Gastrocnemius medialis (tissue), 4 donors: ENCODE results near the gene CFB. TPM values are rescaled to one million over a fixed set of nuclear protein-coding genes. Genes with fewer than 3 reads are reported as not detected.
"Not testable (repeated sequence)": the region's sequence is repeated elsewhere in the genome, so short reads cannot be mapped to it uniquely, and the experiment has no call there.

Experiments
- ATAC-seq, 2 donors: fragments of 150-250 bp; one replicate each; pipeline ENCODE4 v1.9.1; 2016
- DNase-seq, 2 donors: peaks; one replicate each; pipeline ENCODE4 v3.0.0-alpha.2; 2019
- H3K27ac ChIP-seq, 4 donors: fragments of 200-600 bp; sonication (generic); 1 replicate in 1 of 4; 2 replicates in 3 of 4; pipeline ENCODE4 v1.5.1; 2016 to 2018; ENCODE audit warnings: mild to moderate bottlenecking in 2 of 4, moderate library complexity in 1 of 4
- H3K27me3 ChIP-seq, 3 donors: fragments of 200-600 bp; sonication (generic) in 2 of 3; 1 replicate in 1 of 3; 2 replicates in 2 of 3; pipeline versions ENCODE4 v1.5.1 to v1.6.0; 2016 to 2019; ENCODE audit warnings: mild to moderate bottlenecking in 1 of 3, moderate library complexity in 1 of 3
- H3K36me3 ChIP-seq, 2 donors: fragments of 200-600 bp; sonication (generic) in 1 of 2; one replicate each; pipeline ENCODE4 v1.5.1; 2017 to 2018
- H3K4me1 ChIP-seq, 2 donors: fragments of 200-600 bp; sonication (generic) in 1 of 2; one replicate each; pipeline ENCODE4 v1.5.1; 2016 to 2017; ENCODE audit warnings: mild to moderate bottlenecking in 2 of 2
- H3K4me3 ChIP-seq, 4 donors: fragments of 200-600 bp; sonication (generic) in 3 of 4; 1 replicate in 1 of 4; 2 replicates in 3 of 4; pipeline ENCODE4 v1.5.1; 2016 to 2019; ENCODE audit warnings: mild to moderate bottlenecking in 2 of 4
- H3K9me3 ChIP-seq, 3 donors: fragments of 200-600 bp; sonication (generic) in 2 of 3; 1 replicate in 1 of 3; 2 replicates in 2 of 3; pipeline ENCODE4 v1.5.1; 2016 to 2019
- POLR2A ChIP-seq, 2 donors: fragments of 450-650 bp; IDR thresholded peaks; one replicate each; pipeline ENCODE4 v1.6.1; 2017; ENCODE audit warnings: antibody characterized with exemption in 2 of 2, mild to moderate bottlenecking in 2 of 2, moderate library complexity in 2 of 2
- in situ Hi-C, 4 donors: fragments of 200-750 bp; cut with MboI; loops; one replicate each; pipeline versions ENCODE4 v1.15.0 to v1.8.0; 2017; ENCODE audit warnings: low sequenced_read_pairs in 4 of 4
- intact Hi-C: fragments of 100-400 bp; cut with DNase I; formaldehyde crosslinking; loops from one replicate; pipeline ENCODE4 v1.15.1; 2023; ENCODE audit warnings: low total_unique reads
- total RNA-seq, 4 donors: library from RNA; depleted of rRNA; stranded (reverse); fragments of >200 nt; gene quantifications; one replicate each; pipeline versions ENCODE4 v1.1.0 to v1.2.3, GENCODE V29; 2016
- TF ChIP-seq, protein P1 (sequence below), 5 experiments: fragments of 450-650 bp in 3 of 5; fragments of 200-600 bp in 2 of 5; sonication (generic) in 2 of 5; IDR thresholded peaks in 4 of 5; conservative IDR thresholded peaks in 1 of 5; 1 replicate in 4 of 5; 2 replicates in 1 of 5; pipeline ENCODE4 v1.5.1; 2016 to 2019; ENCODE audit warnings: antibody characterized with exemption in 5 of 5, mild to moderate bottlenecking in 3 of 5, moderate library complexity in 3 of 5

The CFB gene
- total RNA-seq, 4 donors from 2014 or later, result 1.0 to 13.8 (median 6.1) TPM

- Histone ChIP-seq H3K4me3 (peak overlapping the region in 2 of 4 donors; percentile 12 to 17), H3K27ac (no peak overlapping the region), H3K36me3 (no peaks in the 10 kb centered on the region), H3K27me3 (no peaks in the 10 kb centered on the region), H3K9me3 (no peaks in the 10 kb centered on the region), H3K4me1 (no peaks in the 10 kb centered on the region)
- intact Hi-C loops, result no loop called here
- DNase-seq (no peak), ATAC-seq (no peak)
- in situ Hi-C loops, result no loop called here
- TF ChIP-seq POLR2A (IDR thresholded peaks at IDR 0.05), result no peak
- TF ChIP-seq, protein P1, sequence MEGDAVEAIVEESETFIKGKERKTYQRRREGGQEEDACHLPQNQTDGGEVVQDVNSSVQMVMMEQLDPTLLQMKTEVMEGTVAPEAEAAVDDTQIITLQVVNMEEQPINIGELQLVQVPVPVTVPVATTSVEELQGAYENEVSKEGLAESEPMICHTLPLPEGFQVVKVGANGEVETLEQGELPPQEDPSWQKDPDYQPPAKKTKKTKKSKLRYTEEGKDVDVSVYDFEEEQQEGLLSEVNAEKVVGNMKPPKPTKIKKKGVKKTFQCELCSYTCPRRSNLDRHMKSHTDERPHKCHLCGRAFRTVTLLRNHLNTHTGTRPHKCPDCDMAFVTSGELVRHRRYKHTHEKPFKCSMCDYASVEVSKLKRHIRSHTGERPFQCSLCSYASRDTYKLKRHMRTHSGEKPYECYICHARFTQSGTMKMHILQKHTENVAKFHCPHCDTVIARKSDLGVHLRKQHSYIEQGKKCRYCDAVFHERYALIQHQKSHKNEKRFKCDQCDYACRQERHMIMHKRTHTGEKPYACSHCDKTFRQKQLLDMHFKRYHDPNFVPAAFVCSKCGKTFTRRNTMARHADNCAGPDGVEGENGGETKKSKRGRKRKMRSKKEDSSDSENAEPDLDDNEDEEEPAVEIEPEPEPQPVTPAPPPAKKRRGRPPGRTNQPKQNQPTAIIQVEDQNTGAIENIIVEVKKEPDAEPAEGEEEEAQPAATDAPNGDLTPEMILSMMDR (IDR thresholded peaks at IDR 0.05 in 4 of 5, conservative IDR thresholded peaks at IDR 0.05 in 1 of 5), result no peak
Measured at GRCh38 chr6:31927863-31928671, 17.8 kb upstream of the CFB start.

DNA sequence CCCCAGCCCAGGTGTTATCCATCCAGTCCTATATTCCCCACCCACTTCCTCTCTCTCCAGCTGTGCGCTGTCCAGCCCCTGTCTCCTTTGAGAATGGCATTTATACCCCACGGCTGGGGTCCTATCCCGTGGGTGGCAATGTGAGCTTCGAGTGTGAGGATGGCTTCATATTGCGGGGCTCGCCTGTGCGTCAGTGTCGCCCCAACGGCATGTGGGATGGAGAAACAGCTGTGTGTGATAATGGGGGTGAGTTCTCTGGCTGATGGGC, 17.3 kb upstream of the CFB start:
- H3K4me3 ChIP-seq, result no peak overlapping the region
- no peaks in the 10 kb centered on the region for H3K4me1 ChIP-seq
- no peak for TF ChIP-seq POLR2A (IDR thresholded peaks at IDR 0.05)
- TF ChIP-seq, protein P1 (IDR thresholded peaks at IDR 0.05 in 4 of 5, conservative IDR thresholded peaks at IDR 0.05 in 1 of 5), result no peak
- no peak overlapping the region for H3K27ac ChIP-seq
- no peak for ATAC-seq
- no peaks in the 10 kb centered on the region for H3K27me3 ChIP-seq
- H3K9me3 ChIP-seq, result no peaks in the 10 kb centered on the region
- in situ Hi-C loops (no loop called here), intact Hi-C loops (no loop called here)
- no peaks in the 10 kb centered on the region for H3K36me3 ChIP-seq
- no peak for DNase-seq

DNA sequence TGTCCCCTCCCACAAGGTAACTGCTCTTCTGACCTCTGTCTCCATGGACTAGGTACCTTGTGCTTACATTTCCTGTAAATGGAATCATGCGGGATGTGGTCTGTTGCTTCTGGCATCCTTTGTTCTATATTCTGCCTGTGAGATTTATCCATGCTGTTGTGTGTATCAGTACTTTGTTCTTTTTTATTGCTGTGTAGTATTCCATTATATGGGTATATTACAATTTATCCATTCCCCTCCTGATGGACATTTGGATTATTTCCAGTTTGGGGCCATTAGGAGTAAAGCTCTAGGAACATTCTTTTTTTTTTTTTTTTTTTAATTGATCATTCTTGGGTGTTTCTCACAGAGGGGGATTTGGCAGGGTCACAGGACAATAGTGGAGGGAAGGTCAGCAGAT, 14.9 kb upstream of the CFB start:
- Histone ChIP-seq H3K4me3 (no peak overlapping the region), H3K4me1 (no peaks in the 10 kb centered on the region), H3K27ac (no peak overlapping the region), H3K36me3 (no peaks in the 10 kb centered on the region), H3K27me3 (no peaks in the 10 kb centered on the region), H3K9me3 (no peaks in the 10 kb centered on the region)
- intact Hi-C loops (no loop called here), in situ Hi-C loops (no loop called here)
- ATAC-seq (no peak), DNase-seq (no peak)
- TF ChIP-seq POLR2A (IDR thresholded peaks at IDR 0.05), result no peak
- TF ChIP-seq, protein P1 (IDR thresholded peaks at IDR 0.05 in 4 of 5, conservative IDR thresholded peaks at IDR 0.05 in 1 of 5), result no peak

DNA sequence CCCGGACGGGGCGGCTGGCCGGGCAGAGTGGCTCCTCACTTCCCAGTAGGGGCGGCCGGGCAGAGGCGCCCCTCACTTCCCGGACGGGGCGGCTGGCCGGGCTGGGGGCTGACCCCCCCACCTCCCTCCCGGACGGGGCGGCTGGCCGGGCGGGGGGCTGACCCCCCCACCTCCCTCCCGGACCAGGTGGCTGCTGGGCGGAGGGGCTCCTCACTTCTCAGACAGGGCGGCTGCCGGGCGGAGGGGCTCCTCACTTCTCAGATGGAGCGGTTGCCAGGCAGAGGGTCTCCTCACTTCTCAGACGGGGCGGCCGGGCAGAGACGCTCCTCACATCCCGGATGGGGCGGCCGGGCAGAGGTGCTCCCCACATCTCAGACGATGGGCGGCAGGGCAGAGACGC, 13.8 kb upstream of the CFB start:
- H3K9me3 ChIP-seq, H3K4me3 ChIP-seq, intact Hi-C loops, H3K27me3 ChIP-seq, H3K27ac ChIP-seq, DNase-seq, H3K4me1 ChIP-seq, in situ Hi-C loops, ATAC-seq, H3K36me3 ChIP-seq: not testable (repeated sequence)

- no peak for ATAC-seq
- no peaks in the 10 kb centered on the region for H3K27me3 ChIP-seq
- H3K27ac ChIP-seq, result no peak overlapping the region
- no peaks in the 10 kb centered on the region for H3K36me3 ChIP-seq
- TF ChIP-seq, protein P1 (IDR thresholded peaks at IDR 0.05 in 4 of 5, conservative IDR thresholded peaks at IDR 0.05 in 1 of 5), result no peak
- intact Hi-C loops, result no loop called here
- no peaks in the 10 kb centered on the region for H3K9me3 ChIP-seq
- no peak overlapping the region for H3K4me3 ChIP-seq
- DNase-seq, result no peak
- no peaks in the 10 kb centered on the region for H3K4me1 ChIP-seq
- in situ Hi-C loops, result no loop called here
Measured at GRCh38 chr6:31933537-31933936, 12.4 kb upstream of the CFB start.
